Transverse colon (tissue), 4 donors: ENCODE data around the gene SULT4A1. TPM values are rescaled to one million over a fixed set of nuclear protein-coding genes. Genes with fewer than 3 reads are reported as not detected.
A peak's percentile ranks its signal among the peaks of the same experiment; 100 is the strongest.

Source experiments
- DNase-seq: peaks from one replicate; pipeline ENCODE4 v3.0.0-alpha.2; 2019
- H3K27ac ChIP-seq, 4 donors: fragments of 200-600 bp; sonication (generic); 2 replicates each; pipeline ENCODE4 v1.5.1; 2016 to 2018; ENCODE audit warnings: inconsistent platforms in 4 of 4
- H3K27me3 ChIP-seq: fragments of 200-600 bp; sonication (generic); 2 replicates; pipeline ENCODE4 v1.5.1; 2017; ENCODE audit warnings: inconsistent platforms
- H3K36me3 ChIP-seq, 4 donors: fragments of 200-600 bp; sonication (generic); 2 replicates each; pipeline ENCODE4 v1.5.1; 2017 to 2019; ENCODE audit warnings: inconsistent platforms in 4 of 4
- H3K4me1 ChIP-seq, 4 donors: fragments of 200-600 bp; sonication (generic); 2 replicates each; pipeline ENCODE4 v1.5.1; 2017 to 2020; ENCODE audit warnings: inconsistent platforms in 4 of 4
- H3K4me3 ChIP-seq, 4 donors: fragments of 200-600 bp; sonication (generic); 1 replicate in 1 of 4; 2 replicates in 3 of 4; pipeline versions ENCODE4 v1.5.1 to v1.6.1; 2017 to 2019; ENCODE audit warnings: inconsistent platforms in 4 of 4
- H3K9me3 ChIP-seq, 2 donors: fragments of 200-600 bp; sonication (generic); 2 replicates each; pipeline ENCODE4 v1.5.1; 2017 to 2019; ENCODE audit warnings: inconsistent platforms in 2 of 2
- EP300 ChIP-seq: sonication (generic); formaldehyde crosslinking; IDR thresholded peaks from one replicate; pipeline ENCODE4 v1.6.1; 2017; ENCODE audit warnings: antibody characterized with exemption, low read depth
- POLR2A ChIP-seq: fragments of 450-650 bp; IDR thresholded peaks from one replicate; pipeline ENCODE4 v1.6.1; 2016; ENCODE audit warnings: antibody characterized with exemption, mild to moderate bottlenecking, moderate library complexity
- POLR2AphosphoS5 ChIP-seq, 3 donors: sonication (generic); formaldehyde crosslinking; IDR thresholded peaks; one replicate each; pipeline ENCODE4 v1.6.1; 2016; ENCODE audit warnings: antibody characterized with exemption in 3 of 3
- WGBS, 2 donors: methylation state at CpG; one replicate each; pipeline ENCODE4 v1.1.5; 2018; ENCODE audit warnings: low coverage in 1 of 2; 5-methylcytosine and 5-hydroxymethylcytosine counted together
- in situ Hi-C, 4 donors: fragments of 200-750 bp; cut with MboI; loops; one replicate each; pipeline versions ENCODE4 v1.15.0 to v1.15.1; 2017; ENCODE audit warnings: low sequenced_read_pairs in 3 of 4, low pct_ligation_motif_present in 1 of 4, low pct_unique_long_range_greater_than_20kb in 1 of 4
- intact Hi-C: fragments of 100-400 bp; cut with DNase I; formaldehyde crosslinking; loops from one replicate; pipeline ENCODE4 v1.15.1; 2023; ENCODE audit warnings: low total_unique reads
- total RNA-seq, 4 donors: library from RNA; depleted of rRNA; stranded (reverse); fragments of >200 nt; gene quantifications; one replicate each; pipeline ENCODE4 v1.1.0, GENCODE V29; 2016
- TF ChIP-seq, protein P1 (sequence below), 5 experiments: fragments of 200-600 bp in 3 of 5; fragments of 450-650 bp in 2 of 5; sonication (generic) in 3 of 5; IDR thresholded peaks; 1 replicate in 2 of 5; 2 replicates in 3 of 5; pipeline ENCODE4 v1.5.1; 2016 to 2017; ENCODE audit warnings: antibody characterized with exemption in 5 of 5, inconsistent platforms in 3 of 5, mild to moderate bottlenecking in 2 of 5, moderate library complexity in 1 of 5

The SULT4A1 gene
- total RNA-seq, 4 donors from 2014 or later = 0.32 to 0.68 TPM; not detected in 2

- intact Hi-C loops (loop anchor here (10.0 kb wide), 1 partner anchor 444 kb away; no protein-coding TSS in a partner anchor), in situ Hi-C loops (loop anchor here in 1 of 4 donors (25.0 kb wide), 1 partner anchor 108 kb away; no protein-coding TSS in a partner anchor)
- TF ChIP-seq POLR2AphosphoS5 (IDR thresholded peaks at IDR 0.05) (peak in 1 of 3 donors; percentile 13), EP300 (no peak)
- H3K27ac ChIP-seq = peak overlapping the region in 1 of 4 donors; percentile 12
- H3K27me3 ChIP-seq = peaks cover 3% of the 10 kb centered on the region
- peaks cover 0 to 9% (median 2%) of the 10 kb centered on the region in 4 donors for H3K4me1 ChIP-seq
- DNase-seq = no peak
- 47 to 65% methylated on average over 6 to 20 of the region's 20 CpGs for WGBS, 2 donors
- no peaks in the 10 kb centered on the region for H3K36me3 ChIP-seq
- H3K4me3 ChIP-seq = no peak overlapping the region
- H3K9me3 ChIP-seq = no peaks in the 10 kb centered on the region
These were observed 33.1 kb downstream of the SULT4A1 start for GRCh38 chr22:43828998-43829782.

DNA sequence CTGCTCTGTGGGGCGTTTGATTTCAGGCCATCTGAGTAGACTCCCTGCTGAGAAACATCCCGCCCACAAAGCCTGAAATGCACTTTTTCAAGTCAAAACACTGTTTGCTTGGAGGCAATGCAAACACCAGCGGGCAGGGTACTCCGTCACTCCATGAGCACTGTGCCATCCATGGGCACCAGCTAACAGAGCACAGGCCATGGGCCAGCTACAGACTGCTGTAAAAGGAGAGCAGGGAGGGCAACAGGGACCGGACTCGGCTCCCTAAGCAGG lies 33.7 kb downstream of the SULT4A1 start:
- Histone ChIP-seq H3K4me3 (no peak overlapping the region), H3K4me1 (peaks cover 0 to 9% (median 2%) of the 10 kb centered on the region in 4 donors), H3K27ac (no peak overlapping the region), H3K9me3 (no peaks in the 10 kb centered on the region), H3K36me3 (no peaks in the 10 kb centered on the region), H3K27me3 (peaks cover 3% of the 10 kb centered on the region)
- TF ChIP-seq EP300 (no peak), POLR2A (no peak)
- DNase-seq = no peak
- 69% methylated on average over 6 of the region's 6 CpGs; no CpG with 5 or more reads in 1 of the 2 donors for WGBS, 2 donors
- in situ Hi-C loops = loop anchor here in 1 of 4 donors (25.0 kb wide), 1 partner anchor 109 kb away; no protein-coding TSS in a partner anchor
- intact Hi-C loops = loop anchor here (10.0 kb wide), 1 partner anchor 444 kb away; no protein-coding TSS in a partner anchor

DNA sequence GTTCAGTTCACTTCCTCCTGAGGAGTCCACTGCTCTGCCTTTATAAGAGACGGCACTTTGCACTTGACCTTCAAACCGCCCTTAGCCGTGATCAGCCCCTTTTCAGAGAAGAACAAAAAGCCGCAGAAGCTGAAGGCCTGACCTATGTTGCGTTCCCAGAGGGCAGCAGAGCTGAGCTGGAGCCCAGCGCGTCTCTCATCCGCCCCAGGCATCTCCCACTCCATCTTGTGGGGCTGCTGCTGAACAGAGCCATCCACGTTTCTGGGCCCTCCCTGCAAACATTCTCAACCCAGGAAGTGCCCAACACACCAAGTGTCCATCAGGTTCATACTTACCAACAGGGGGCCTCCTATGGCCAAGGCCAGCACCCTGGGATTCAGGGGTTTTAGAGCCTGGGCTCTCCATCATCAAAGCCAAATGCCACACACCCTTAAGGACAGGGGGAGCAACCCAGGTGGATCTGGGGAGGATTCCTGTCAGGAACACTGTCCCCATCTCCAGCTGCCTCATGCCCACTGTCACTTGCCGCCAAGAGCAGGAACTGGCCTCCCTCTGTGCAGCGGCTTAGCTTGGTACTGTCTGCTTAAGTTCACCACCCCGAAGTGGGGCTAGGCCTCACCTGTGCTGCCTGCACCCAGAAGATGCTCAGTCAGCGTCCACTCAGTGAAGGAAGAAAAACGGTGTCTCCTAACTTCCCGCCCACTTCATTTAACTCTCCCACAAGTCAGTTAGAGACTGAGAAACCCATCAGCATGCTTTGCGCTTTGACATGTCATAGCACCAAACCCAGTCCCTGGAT lies 34.2 kb downstream of the SULT4A1 start:
- Histone ChIP-seq H3K4me3 (no peak overlapping the region), H3K9me3 (no peaks in the 10 kb centered on the region), H3K27me3 (peaks cover 3% of the 10 kb centered on the region), H3K27ac (no peak overlapping the region), H3K36me3 (no peaks in the 10 kb centered on the region), H3K4me1 (peaks cover 0 to 9% (median 2%) of the 10 kb centered on the region in 4 donors)
- WGBS, 2 donors = 85% methylated on average over 4 to 16 of the region's 16 CpGs
- in situ Hi-C loops (loop anchor here in 1 of 4 donors (25.0 kb wide), 1 partner anchor 109 kb away; no protein-coding TSS in a partner anchor), intact Hi-C loops (loop anchor here (10.0 kb wide), 1 partner anchor 443 kb away; no protein-coding TSS in a partner anchor)
- DNase-seq = no peak
- TF ChIP-seq, protein P1, sequence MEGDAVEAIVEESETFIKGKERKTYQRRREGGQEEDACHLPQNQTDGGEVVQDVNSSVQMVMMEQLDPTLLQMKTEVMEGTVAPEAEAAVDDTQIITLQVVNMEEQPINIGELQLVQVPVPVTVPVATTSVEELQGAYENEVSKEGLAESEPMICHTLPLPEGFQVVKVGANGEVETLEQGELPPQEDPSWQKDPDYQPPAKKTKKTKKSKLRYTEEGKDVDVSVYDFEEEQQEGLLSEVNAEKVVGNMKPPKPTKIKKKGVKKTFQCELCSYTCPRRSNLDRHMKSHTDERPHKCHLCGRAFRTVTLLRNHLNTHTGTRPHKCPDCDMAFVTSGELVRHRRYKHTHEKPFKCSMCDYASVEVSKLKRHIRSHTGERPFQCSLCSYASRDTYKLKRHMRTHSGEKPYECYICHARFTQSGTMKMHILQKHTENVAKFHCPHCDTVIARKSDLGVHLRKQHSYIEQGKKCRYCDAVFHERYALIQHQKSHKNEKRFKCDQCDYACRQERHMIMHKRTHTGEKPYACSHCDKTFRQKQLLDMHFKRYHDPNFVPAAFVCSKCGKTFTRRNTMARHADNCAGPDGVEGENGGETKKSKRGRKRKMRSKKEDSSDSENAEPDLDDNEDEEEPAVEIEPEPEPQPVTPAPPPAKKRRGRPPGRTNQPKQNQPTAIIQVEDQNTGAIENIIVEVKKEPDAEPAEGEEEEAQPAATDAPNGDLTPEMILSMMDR (IDR thresholded peaks at IDR 0.05) = no peak
- TF ChIP-seq POLR2A = no peak
- TF ChIP-seq EP300 = no peak
- no peak for TF ChIP-seq POLR2AphosphoS5 (IDR thresholded peaks at IDR 0.05)

DNA sequence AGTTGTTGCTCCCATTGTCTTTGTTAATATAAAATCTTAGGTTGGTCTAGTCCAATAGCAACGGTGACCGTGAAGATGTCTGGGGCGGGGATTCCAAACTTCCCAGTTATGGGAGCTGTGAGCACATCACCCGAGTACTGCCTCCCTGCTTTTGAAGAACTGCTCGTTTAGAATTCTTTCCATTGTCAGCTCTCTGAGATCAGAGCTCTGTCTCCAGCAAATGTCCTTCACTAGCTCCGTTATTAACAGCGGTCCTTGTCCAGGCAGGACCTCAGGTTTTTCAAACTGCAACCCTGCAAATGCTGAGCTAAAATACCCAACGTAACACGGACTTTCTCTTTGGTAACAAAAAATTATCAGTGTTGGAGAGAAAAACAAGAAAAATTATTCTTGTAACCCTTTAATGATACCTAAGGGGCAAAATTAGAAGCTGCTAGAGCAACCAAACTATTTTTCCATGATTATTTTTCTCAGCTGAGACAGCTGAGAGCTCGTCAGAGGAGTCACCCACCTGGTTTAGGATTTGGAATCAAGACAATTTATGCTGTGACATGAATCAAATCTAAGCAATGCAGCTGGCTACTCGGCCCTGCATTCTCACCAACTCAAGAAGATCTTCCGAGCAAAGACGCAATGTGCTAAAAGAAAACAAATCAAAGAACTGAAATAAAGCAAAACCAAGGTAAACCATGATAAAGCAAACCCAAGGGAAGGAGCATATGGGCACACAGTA lies 35.1 kb downstream of the SULT4A1 start:
- Histone ChIP-seq H3K36me3 (no peaks in the 10 kb centered on the region), H3K4me1 (peaks cover 0 to 9% (median 2%) of the 10 kb centered on the region in 4 donors), H3K4me3 (no peak overlapping the region), H3K27me3 (peaks cover 4% of the 10 kb centered on the region), H3K9me3 (no peaks in the 10 kb centered on the region), H3K27ac (peak overlapping the region in 3 of 4 donors; percentile 24 to 38 (median 32))
- 57% methylated on average over 9 to 13 of the region's 13 CpGs for WGBS, 2 donors
- in situ Hi-C loops = loop anchor here in 1 of 4 donors (25.0 kb wide), 1 partner anchor 110 kb away; no protein-coding TSS in a partner anchor
- no peak for DNase-seq
- TF ChIP-seq POLR2A = no peak
- TF ChIP-seq EP300 = no peak
- TF ChIP-seq, protein P1 (IDR thresholded peaks at IDR 0.05) = no peak
- TF ChIP-seq POLR2AphosphoS5 (IDR thresholded peaks at IDR 0.05) = no peak
- intact Hi-C loops = loop anchor here (10.0 kb wide), 1 partner anchor 442 kb away; no protein-coding TSS in a partner anchor
